ENCODE data around the gene ANKHD1.

The ANKHD1 gene

DNA sequence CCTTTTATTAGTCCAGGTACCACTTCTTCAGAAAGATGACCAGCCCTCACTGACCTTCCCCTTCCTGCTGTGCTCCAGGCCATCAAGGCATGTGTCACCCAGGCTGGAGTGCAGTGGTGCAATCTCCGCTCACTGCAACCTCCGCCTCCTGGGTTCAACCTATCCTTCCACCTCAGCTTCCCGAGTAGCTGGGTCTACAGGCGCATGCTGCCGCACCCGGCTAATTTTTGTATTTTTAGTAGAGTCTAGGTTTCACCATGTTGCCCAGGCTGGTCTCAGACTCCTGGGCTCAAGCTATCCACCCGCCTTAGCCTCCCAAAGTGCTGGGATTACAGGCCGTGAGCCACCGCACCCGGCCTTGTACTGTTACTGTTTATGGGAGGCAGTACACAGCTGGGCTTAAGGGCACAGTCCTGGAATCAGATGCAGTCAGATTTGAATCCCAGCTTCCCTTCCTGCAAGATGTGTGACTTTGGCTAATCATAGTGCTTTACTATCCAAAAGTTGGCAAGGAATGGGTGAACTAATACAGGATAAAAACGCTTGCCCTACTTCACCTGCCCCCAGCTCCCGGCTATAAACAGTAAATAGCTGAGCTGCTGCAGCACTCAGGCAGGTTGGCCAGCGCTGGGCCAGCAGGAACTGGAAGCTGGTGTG lies 145.3 kb downstream of the ANKHD1 start:
- DNase-seq, result no peak

DNA sequence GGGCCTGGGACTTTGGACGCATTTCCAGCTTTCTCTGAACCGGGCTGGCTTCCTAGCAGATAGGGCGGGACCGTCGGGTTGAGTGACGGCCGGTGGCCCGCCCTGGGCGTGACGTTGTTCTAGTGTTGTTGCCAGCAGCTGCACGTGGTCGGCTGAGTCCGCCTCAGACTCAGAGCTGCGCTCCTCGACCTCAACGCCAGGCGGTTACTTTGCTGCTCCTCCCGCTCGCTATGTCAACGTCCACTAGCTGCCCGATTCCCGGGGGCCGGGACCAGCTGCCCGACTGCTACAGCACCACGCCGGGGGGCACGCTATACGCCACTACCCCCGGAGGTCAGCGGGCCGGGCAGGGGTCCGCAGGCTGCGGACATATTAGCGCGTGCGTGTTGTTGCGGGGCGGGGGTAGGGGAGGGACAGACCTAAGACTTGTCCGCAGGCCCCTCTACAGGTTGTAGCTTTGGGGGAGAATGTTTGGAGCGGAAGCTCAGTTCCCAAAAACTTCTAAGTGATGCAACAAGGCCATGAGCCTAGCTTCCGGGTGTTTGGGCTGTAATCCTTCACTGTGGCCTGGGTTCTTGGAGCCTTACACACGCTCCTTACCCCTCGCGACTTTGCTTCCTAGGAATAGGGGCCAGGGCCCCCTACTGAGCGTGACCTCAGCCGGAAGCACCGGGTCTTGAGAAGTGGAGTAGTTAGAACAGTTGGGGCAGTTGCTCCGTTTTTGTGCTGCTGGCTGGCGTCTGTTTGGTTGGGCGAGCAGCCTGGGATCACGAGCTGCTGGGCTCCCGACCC lies 146.1 kb downstream of the ANKHD1 start, which contains the start of gene EIF4EBP3:
Gene EIF4EBP3 (plus strand): TSS at position 155 of the 792 bp plus-strand sequence. CDS start 76 bp downstream, at position 231.
- DNase-seq, result peak; percentile 88

DNA sequence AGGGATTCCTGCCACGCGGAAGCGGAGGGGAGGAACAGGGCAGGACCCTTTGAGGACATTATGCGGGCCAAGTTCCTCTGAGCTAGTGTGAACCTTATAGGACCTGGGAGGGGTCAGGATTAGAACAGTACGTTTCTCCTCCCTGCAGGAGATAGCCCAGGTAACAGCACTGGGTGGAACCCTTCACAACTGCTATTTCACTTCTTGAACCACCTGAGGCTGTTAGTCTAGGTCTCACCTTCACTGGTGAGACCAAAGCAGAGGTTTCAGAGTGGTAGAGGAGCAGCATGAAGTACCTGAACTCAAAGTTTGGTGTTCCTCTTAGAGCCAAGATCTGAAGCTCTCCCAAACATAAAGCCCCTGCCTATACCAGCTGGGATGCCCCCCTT lies 146.7 kb downstream of the ANKHD1 start:
- no peak for DNase-seq

DNA sequence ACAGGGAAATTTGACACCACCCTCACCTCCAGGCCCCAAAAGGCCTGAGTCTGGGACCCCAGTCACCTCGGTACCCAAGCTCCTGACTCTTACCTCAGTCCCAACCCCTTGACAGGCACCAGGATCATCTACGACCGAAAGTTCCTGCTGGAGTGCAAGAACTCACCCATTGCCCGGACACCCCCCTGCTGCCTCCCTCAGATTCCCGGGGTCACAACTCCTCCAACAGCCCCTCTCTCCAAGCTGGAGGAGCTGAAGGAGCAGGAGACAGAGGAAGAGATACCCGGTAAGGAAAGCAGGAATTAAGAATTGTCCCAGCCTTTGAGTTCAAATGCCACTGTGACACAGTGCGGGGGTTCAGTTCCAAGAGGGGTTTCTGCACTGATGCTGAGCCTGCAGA lies 147.2 kb downstream of the ANKHD1 start:
- no peak for DNase-seq

DNA sequence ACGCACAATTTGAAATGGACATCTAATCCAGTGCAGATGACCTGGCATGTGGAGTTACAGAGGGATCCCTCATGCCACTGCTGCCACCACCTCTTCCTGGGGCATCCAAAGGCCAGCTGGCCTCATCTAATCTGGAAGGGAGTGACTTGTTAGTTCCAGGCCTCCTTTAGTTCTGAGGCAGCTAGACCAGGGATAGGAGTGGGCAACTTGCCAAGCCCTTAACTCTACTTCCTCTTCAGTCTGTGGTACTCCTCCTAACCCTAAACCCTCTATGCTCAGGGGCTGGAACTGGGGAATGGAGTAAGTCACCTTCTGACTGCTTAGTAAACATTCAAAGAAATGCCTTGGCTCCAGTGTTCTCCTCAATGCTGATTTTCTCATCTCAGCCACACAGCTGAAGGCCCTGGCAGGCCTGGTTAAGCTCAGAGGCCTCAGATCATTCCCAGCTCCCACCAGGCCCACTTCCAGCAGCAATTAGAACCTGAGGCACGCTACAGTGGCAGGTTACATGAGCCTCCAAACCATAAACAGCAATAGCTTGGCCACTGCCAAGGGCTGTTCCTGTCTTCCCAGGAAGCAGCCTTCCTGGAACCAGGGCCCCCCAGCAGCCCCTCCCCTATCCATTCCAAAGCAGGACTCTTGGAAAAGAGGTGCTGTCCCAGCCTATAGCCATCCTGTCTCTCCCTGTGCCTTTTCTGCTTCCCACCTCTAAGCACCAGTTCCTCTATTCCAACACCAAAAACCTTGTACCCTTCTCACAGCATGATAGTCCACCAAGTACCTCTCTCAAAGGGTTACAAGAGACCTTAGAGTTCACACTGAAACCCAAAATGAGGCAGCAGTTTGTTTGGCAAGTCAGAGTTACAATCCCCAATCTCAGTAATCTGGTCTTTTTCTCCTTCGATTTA lies 147.9 kb downstream of the ANKHD1 start:
- peak; percentile 25 for DNase-seq

DNA sequence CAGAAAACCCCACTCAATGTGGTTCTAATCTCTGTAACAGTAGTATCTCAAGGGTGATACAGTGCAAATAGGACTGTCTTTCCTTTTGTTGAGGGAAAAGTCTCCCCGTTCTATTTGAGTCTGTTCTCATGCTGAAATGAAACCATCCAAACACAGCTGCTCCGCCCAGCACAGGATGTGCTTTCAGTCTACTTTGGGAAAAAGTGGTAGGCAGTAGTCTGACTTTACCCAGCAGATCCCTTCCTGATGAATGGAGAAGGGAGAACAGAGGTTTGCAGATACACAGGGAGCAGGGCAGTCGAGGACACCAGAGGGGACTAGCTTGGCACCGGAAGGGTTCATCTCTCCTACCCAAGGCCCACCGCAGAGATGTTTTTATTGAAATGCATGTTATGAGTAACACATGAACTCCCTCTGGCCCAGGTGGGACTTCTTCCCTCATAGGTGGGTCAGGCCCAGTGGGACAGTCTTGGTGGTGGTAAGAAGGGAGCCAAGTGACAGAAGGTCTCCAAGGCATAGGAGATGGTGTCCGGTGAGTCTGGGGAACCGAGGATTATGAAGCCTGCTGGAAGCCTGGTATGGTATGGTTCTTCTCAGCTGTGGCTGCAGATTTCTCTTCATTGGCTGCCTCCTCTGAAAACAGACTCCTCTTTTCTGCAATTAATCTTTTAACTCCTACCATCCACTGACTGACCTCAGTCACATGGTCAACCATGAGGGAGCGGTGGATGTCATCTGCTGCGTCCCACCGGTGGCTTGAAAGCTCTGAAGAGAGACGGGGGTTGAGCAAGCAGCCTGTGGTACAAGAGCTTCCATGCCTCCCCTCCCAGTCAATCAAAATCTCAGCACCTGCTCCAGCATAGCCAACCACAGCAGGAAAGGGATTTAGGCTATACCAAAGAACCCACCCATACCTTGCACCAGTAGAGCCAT lies 148.8 kb downstream of the ANKHD1 start:
- no peak for DNase-seq

DNA sequence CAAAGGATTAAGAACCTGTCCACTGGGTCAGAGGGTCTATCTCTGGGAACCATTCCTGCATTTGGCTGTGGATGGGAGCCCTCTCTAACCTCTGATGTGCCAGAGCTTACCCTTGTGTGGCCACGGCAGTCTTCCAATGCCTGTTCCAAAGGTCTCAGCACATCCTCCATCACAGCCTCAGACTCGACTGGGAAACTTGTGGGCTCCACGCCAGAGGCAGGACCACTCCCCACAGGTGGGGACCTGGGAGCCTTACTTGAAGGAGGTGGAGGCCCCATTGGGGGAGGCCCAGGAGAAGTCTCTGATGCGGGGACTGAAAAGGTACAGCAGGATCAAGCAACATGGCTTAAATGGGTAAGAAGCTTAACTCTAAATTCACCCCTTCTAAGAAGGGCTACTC lies 150.2 kb downstream of the ANKHD1 start:
- DNase-seq, result no peak

DNA sequence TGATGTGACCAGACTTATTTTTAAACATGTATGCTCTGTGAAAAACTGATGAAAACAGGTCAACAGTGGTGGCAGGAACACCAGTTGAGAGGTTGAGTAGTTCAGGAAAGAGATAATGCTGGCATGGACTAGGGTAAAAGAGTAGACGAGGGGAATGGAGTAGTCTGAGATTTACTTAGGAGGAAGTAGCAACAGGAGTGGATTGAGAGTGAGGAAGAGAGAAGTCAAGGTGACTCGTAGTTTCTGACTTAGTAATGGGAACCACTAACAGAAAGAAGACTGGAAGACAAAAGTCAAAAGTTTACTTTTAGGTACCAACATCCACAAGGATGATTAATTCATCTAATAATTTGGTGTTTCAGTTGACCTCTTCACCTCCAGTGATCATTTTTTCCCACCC lies 152.0 kb downstream of the ANKHD1 start:
- no peak for DNase-seq

DNA sequence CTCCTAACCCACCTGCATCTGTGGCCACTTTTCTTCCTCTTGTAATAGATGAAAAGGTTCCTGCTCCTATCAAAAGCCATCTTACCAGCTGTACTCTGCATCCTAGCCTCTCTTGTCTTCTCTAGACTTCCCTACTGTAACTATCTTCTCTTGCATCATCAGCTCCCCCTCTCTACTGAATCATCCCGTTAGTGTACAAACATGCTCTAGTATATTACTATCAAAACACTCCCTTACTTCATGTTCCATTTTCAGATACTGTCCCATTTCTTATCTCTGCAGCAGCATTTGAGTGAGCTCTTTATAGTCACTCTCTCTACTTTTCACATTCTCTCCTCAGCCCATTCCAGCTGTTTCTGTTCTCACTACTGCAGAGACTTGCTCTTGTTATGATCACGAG lies 152.8 kb downstream of the ANKHD1 start:
- DNase-seq, result no peak

DNA sequence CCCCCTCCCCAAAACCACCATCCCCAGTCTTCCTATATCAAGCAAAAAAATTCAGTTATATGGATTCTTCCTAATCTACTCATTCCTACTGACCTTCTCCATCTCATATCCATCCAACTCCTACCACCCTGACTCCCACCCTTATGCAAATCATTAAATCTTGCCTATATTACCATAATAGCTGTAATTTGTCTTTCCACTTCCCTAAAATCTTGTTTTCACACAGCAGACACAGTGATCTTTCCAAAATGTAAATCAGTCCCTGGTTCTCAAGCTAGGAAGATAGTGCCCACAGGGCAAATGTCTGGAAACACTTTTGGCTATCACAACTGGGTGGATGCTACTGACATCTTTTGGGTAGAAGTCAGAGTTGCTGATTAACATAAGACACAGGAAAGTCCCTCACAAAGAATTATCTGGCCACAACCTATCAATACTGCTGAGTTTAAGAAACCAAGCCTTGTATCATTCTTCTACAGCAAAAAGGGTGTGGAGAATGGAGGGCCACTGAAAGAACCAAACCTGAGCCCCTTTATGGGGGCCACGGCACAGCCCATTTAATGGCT lies 154.2 kb downstream of the ANKHD1 start:
- DNase-seq, result peak; percentile 25

DNA sequence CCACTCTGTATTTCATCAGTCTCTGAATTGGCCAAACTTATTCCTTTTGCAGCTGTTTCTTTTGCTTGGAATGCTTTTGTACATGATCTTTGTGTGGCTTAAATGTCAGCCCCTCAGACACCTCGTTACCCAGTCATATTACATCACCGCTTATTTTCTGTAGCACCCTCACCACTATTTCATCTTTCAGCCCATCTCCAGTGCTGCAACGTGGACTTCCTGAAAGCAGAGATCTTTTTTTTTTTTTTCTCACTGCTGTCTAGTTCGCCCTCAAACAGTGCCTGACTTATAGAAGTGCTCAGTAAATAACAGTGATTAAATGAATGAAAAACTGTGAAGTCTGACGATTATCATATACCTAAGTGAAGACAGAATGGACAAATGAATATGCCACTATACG lies 154.8 kb downstream of the ANKHD1 start:
- no peak for DNase-seq

DNA sequence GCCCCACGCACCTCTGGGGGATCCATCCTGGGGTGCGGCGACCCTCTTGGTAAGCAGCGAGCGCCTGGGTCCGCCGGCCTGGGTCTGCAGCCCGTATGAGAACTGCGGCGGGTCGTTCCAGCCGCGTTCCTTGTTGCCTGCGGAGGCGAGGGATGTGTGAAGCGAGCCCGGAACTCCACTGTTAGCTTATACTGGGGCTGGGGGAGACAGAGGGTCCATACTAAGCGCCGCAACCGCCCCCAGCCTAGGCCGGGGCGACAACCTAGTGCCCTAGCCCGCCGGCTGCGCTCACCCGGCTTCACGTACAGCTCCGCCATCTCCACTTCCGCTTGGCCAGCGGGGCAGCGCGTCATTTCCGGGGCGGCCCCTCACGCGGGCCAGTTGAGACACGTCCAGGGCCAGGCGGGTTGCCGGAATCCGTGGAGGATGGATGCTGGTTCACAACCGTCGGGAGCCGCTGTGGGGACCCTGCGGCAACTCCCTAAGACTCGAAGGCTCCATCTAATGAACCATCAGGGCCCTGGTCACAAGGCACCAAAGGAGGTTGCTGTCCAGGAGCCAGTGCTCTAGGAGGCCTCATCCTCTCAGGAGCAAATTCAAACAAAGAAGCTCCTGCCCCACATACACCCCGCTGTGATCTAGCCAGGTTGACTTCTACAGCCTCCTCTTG lies 155.6 kb downstream of the ANKHD1 start, which contains the start of gene SRA1:
Gene SRA1 (minus strand): TSS at position 338 of the 670 bp plus-strand sequence. CDS start 21 bp downstream, at position 317.
- peak; percentile 88 for DNase-seq

DNA sequence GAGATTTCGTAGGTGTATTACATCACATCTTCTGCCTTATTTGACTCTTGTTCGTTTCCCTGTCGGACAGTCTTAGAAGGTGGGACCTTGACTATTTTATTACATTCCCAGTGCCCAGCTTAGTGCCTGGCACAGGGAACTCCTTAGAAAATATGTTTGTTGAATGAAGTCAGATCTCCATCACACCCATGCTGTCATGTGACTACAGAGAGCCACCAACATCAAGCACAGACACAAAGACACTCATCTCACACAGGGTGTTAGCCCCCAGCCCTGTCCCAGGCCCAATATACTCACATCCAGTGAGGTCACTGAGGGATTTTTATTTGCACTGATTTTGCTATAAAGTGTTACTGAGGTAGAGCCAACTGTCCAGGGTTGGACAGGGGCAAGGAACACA lies 156.3 kb downstream of the ANKHD1 start:
- no peak for DNase-seq

DNA sequence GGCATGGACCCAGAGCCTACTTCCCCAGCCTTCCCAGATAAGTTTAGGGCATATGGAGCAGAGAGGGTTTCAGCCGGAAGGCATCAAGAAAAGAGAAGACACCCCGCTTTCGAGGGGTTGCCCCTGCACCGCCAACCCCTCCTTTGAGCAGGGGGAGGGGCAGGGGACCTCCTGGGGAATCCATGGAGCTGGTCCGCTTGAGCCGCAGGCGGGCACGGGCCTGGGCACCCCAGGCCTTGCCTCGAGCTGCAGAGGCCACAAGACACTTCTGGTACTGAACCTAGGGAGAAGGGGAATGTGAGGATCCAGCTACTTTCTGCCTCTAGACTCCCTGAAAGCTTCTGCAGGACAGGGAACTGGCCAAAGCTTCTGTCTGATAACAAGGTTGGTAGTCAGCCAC lies 156.9 kb downstream of the ANKHD1 start:
- no peak for DNase-seq

DNA sequence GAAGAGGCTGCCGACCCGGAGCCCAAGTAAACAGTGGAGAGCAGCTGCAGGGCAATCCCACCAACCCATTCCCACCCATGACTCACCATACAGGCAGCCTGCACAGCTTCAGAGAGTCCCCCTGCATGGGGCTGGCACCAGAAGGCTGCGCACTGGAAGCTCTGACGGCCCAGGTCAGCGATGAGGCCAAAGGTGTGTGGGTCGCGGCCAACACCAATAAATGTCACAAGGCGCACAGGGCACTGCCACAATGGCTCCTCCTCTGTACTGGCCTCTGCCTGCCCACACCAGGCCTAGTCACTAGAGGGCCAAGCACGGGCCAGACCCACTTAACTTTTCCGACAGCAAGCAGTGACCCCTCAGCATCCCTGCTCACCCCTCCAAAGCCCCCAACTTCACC lies 158.6 kb downstream of the ANKHD1 start:
- no peak for DNase-seq

DNA sequence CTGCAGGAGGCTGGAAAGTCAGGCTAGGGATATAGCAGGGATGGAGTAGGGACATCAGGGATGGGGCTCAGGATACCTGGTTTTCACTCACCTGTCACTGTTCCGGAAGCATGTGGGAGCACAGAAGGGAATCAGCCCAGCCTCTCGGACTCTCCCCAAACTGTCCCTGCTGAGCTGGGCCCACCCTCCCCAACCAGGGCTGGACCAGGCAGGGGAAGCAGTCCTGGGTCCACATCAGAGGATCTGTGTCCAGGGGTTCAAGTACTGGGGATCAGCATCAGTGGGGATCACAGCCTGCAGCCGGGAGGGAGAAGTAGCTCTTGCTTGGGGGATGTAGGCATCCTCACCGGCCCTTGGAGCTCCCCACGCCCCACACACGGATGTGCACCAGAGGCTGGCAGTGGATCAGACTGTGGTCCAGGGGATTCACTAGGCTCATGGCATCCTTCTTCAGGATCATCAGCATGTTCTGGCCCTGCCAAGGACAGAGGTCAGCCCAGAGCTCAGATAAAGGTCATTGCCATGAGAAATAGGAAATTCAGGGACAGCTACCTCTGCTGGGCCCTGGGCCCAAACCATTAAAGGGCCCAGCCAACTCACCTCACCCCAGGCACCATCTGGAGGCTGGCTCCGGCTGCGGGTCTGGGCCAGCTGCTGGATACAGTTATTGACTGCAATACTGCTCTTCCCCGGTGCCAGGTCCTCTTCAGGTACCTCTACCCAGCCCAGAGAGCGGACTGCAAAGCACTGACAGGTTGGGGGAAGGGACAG lies 160.3 kb downstream of the ANKHD1 start:
- DNase-seq, result no peak

DNA sequence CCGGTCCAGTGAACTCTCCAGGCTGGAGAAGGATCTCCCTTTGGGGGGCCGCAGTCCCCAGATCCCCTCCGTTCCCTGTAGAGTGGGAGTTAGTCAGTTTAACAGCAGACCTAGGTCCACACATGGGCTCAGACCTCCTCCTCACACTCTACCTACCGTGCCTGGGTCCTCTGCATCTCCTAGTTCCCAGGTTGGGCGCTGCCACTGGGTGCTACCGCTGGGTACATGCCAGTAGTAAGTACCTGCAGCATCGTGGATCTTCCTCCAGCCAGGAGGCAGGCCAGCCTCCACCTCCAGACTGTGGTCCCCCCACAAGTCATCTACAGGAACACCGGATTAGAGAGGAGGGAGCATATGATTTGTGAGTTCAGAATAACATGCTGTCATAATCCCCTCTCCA lies 162.0 kb downstream of the ANKHD1 start:
- DNase-seq, result no peak

DNA sequence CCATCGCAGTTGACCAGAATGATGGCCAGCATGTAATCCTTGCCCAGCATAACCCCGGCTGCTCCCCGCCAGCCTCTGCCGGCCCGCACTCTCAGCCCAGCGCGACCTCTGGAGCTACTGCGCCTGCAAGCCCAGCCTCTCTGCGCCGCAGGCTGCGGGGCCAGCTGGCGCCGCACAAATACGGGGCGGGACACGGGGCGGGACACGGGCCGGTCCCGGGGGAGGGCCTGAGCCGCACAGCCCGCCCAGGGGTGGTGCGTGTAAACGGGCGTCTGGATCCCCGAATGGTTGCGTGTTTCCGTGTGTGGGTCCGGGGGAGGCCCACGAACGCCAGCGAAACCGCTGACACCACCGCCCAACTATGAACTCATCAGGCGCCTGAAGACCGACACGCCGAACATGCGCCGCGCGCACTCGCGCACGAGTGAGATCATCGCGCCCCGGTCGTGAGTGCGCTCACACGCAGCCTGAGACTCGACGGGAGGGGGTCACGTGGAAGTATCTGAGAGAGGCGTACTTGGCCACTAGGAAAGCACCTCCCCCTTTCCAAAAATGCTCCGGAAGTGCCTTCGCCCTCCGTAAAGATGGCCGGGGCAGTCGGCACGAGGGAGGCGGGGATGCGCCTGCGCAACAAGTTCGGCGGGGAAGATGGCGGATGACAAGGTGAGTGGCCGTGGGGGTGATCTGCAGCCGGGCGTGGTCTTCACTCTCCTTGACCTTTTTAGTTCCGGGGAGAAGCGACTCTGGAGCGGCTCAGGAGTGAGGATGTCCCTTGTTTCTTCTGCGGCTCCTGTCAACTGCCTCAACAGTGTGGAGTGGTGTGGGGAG lies 162.8 kb downstream of the ANKHD1 start, which contains the start of the genes APBB3 and SLC35A4:
Gene APBB3 (minus strand): TSS at position 403 of the 828 bp plus-strand sequence. CDS start 353 bp downstream, at position 50.
Gene SLC35A4 (plus strand): TSS at position 633 of the 828 bp plus-strand sequence. CDS start 2,342 bp downstream, outside the sequence.
- peak; percentile 99 for DNase-seq
